ENCODE data around the gene HGS.

HGS gene

DNA sequence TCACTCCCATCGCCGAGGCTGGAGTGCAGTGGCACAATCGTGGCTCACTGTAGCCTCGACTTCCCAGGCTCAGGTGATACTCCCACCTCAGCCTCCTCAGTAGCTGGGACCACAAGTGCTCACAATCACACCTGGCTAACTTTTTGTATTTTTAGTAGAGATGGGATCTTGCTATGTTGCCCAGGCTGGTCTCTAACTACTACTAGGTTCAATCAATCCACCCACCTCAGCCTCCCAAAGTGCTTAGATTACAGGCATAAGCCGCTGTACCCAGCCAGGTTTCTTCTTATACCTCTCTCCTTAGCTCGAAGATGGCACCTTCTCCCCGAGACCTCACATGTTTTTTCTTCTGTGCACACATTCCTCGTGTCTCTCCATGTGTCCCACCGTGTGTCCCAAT lies 43.8 kb upstream of the HGS start:
- POLR2A ChIA-PET, result no interaction called here

DNA sequence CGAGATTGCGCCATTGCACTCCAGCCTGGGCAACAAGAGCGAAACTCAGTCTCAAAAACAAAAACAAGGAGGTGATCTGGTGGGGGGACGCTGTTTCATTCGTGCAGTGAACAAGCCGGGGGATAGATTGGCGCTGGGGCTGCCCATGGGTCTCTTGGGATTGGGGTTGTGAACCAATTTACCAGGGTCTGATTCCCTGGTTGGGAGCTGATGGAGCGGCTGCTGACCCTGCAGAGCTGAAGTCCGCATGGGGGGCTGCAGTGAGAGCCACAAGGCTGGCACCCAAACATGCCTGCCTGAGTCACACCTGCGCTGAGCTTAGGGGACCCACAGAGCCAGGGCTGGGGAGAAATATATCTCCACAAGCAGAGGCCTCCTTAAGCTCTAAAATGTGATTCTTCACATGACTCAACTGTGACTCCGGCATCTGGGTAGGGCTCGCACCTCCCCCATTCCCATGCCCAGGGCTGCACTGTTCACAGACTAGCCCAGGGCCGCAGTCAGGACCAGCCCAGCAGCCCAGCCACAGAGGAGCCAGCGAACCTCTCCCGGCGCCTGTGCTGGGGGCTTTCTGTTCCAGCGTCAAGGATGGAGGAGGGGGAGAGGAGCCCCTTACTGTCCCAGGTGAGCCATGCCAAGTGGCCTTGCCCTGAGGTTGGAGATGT lies 41.9 kb upstream of the HGS start:
- ChIA-PET POLR2A (interaction anchor here (0.6 to 1.0 kb wide), 3 partner anchors 15 to 89 kb away, joined by 3 to 4 read pairs (median 3); no protein-coding TSS in a partner anchor), CTCF (interaction anchor here (2.5 kb wide), 1 partner anchor 40 kb away, joined by 6 read pairs; no protein-coding TSS in a partner anchor)
- TF ChIP-seq, protein P1, sequence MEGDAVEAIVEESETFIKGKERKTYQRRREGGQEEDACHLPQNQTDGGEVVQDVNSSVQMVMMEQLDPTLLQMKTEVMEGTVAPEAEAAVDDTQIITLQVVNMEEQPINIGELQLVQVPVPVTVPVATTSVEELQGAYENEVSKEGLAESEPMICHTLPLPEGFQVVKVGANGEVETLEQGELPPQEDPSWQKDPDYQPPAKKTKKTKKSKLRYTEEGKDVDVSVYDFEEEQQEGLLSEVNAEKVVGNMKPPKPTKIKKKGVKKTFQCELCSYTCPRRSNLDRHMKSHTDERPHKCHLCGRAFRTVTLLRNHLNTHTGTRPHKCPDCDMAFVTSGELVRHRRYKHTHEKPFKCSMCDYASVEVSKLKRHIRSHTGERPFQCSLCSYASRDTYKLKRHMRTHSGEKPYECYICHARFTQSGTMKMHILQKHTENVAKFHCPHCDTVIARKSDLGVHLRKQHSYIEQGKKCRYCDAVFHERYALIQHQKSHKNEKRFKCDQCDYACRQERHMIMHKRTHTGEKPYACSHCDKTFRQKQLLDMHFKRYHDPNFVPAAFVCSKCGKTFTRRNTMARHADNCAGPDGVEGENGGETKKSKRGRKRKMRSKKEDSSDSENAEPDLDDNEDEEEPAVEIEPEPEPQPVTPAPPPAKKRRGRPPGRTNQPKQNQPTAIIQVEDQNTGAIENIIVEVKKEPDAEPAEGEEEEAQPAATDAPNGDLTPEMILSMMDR (IDR thresholded peaks at IDR 0.05; ENCODE audit: insufficient read depth, low read length, missing control alignments), result no peak
- DNase-seq (ENCODE audit: low read depth, low spot score), result peak; percentile 24
- peak overlapping the region; percentile 33 for H3K4me3 ChIP-seq (ENCODE audit: low read depth, low read length)

More for the DNA sequence above, 43.8 kb upstream of the HGS start:
- no peak overlapping the region for H3K4me3 ChIP-seq (ENCODE audit: low read depth, low read length)
- no peak for DNase-seq (ENCODE audit: low read depth, low spot score)
- TF ChIP-seq, protein P1 (IDR thresholded peaks at IDR 0.05; ENCODE audit: insufficient read depth, low read length, missing control alignments), result no peak
- CTCF ChIA-PET, result interaction anchor here (0.7 to 1.5 kb wide), 2 partner anchors 35 to 39 kb away, joined by 3 read pairs; no protein-coding TSS in a partner anchor

DNA sequence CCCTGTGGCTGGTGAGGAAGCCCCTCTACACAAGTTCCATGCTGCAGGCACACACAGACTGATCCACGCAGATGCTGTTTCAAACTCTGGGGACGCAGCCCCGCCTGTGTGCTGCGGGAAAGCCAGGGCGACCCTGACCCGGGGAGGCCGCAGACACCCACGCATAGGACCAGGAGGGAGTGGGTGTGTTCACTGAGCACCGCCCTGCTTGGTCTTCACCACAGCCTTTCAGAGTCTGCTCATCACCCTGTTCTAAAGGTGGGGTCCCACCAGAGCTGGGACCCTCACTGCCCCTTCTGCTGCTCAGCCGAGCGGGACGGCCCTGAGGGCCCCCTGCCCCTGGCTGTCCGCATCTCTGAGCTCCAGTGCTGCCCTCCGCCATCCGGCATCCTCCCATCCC lies 39.3 kb upstream of the HGS start:
- CTCF ChIA-PET, result no interaction called here
- no peak for DNase-seq (ENCODE audit: low read depth, low spot score)
- no peak overlapping the region for H3K4me3 ChIP-seq (ENCODE audit: low read depth, low read length)
- TF ChIP-seq, protein P1 (IDR thresholded peaks at IDR 0.05; ENCODE audit: insufficient read depth, low read length, missing control alignments), result no peak
- POLR2A ChIA-PET, result no interaction called here

DNA sequence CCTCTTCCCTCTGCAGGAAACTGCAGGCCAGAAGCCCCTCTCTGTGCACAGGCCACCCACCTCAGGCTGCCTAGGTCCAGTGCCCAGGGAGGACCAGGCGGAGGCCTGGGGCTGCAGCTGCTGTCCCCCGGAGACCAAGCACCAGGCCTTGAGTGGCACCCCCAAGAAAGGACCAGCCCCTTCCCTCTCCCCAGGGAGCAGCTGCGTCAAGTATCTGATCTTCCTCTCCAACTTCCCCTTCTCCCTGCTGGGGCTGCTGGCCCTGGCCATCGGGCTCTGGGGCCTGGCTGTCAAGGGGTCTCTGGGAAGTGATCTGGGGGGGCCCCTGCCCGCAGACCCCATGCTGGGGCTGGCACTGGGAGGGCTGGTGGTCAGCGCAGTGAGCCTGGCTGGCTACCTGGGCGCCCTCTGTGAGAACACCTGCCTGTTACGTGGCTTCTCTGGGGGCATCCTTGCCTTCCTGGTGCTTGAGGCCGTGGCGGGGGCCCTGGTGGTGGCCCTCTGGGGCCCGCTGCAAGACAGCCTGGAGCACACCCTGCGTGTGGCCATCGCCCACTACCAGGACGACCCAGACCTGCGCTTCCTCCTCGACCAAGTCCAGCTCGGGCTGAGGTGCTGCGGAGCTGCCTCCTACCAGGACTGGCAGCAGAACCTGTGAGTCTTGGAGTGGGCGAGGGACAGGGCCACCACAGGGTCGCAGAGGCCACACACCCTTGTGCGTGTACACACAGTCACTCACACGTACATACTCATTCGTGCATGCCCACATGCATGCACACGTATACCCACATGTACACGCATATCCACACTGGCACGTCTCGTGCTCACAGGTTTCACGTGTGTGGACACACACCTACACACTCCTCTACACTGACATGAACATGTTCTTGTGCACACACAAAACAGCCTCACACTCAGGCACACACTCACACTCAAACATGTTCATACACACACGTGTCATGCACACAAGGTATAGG lies 38.5 kb upstream of the HGS start:
- no peak overlapping the region for H3K4me3 ChIP-seq (ENCODE audit: low read depth, low read length)
- TF ChIP-seq, protein P1 (IDR thresholded peaks at IDR 0.05; ENCODE audit: insufficient read depth, low read length, missing control alignments), result no peak
- CTCF ChIA-PET, result no interaction called here
- no peak for DNase-seq (ENCODE audit: low read depth, low spot score)
- POLR2A ChIA-PET, result interaction anchor here (0.8 to 1.0 kb wide), 2 partner anchors 13 to 20 kb away, joined by 3 read pairs; no protein-coding TSS in a partner anchor

DNA sequence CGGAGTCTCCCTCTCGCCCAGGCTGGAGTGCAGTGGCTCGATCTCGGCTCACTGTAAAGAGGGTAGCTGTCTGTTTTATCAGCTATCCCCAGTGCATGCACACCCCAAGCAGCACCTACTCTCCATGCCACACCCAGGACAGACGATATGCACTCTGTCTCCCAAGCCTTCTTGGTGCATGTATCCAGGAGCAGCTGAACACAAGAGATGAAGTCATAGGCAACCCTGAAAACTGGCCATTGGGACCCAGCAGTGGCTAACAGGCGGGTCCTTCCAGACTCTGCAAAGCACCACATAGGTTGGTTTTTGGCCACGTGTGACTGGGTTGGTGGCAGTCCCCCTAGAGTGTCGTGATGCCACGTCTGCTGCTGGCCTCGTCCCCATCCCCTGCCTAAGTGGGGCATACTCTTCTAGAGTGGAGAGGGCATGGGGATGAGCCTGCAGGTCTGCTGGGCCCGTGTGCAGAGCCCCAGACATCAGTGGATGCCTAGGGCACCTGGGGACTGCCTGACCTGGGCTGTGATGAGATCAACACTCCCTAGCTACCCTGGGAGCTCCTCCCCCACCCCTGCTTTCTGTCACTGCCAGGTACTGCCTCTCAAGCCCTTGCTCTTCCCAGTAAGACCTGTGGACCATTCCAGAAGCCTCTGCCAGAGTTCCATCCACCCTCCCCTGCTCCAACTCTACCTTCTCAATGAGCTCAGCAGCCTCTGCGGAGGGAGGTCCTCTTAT lies 36.8 kb upstream of the HGS start:
- CTCF ChIA-PET, result interaction anchor here (1.4 kb wide), 1 partner anchor 15 kb away, joined by 3 read pairs; no protein-coding TSS in a partner anchor
- POLR2A ChIA-PET, result interaction anchor here (0.7 to 1.3 kb wide), 3 partner anchors 9 to 95 kb away, joined by 3 to 4 read pairs (median 4); partner anchors contain the start of genes ARL16, FAAP100, HGS and PDE6G
- DNase-seq (ENCODE audit: low read depth, low spot score), result no peak
- TF ChIP-seq, protein P1 (IDR thresholded peaks at IDR 0.05; ENCODE audit: insufficient read depth, low read length, missing control alignments), result no peak
- H3K4me3 ChIP-seq (ENCODE audit: low read depth, low read length), result no peak overlapping the region

Measured in AG04449 (cell line).